Activated T-helper 1 cell treated with anti-CD3 and anti-CD28 coated beads, Interleukin-12 subunit alpha, Interleukin-12 subunit beta, Interleukin-2, Interleukin-4 antibody, amounts not matched to agents 30 ng/mL and 10 ng/mL and 1 ng/mL, durations not matched to agents 14 hours and 24 hours and 36 hours (primary cell): Measurements from ENCODE around the gene KCNAB1. TPM values are rescaled to one million over a fixed set of nuclear protein-coding genes. Genes with fewer than 3 reads are reported as not detected.

Source experiments
- DNase-seq: peaks from one replicate; pipeline ENCODE4 v3.0.0; 2021; ENCODE audit warnings: low spot score
- H3K27ac Mint-ChIP-seq: one replicate; pipeline ENCODE4 v1.8.0; 2021; ENCODE audit warnings: mild to moderate bottlenecking, mixed read lengths
- H3K27me3 Mint-ChIP-seq: one replicate; pipeline ENCODE4 v1.8.0; 2022; ENCODE audit warnings: mild to moderate bottlenecking, moderate library complexity, mixed read lengths; ENCODE audit not compliant: insufficient read depth
- H3K36me3 Mint-ChIP-seq: one replicate; pipeline ENCODE4 v1.8.0; 2021; ENCODE audit warnings: low read depth, mixed read lengths
- H3K4me1 Mint-ChIP-seq: one replicate; pipeline ENCODE4 v1.8.0; 2021; ENCODE audit warnings: low read depth, mixed read lengths
- H3K4me3 Mint-ChIP-seq: one replicate; pipeline ENCODE4 v1.8.0; 2021; ENCODE audit warnings: mild to moderate bottlenecking, moderate library complexity, mixed read lengths
- H3K9me3 Mint-ChIP-seq: one replicate; pipeline ENCODE4 v1.8.0; 2021; ENCODE audit warnings: mixed read lengths
- intact Hi-C: fragments of 100-400 bp; cut with micrococcal nuclease; formaldehyde crosslinking; loops from one replicate; pipeline ENCODE4 v1.15.1; 2024
- total RNA-seq: library from RNA; stranded (reverse); gene quantifications from 2 replicates; pipeline ENCODE4 v1.2.3, GENCODE V29; 2022

Gene KCNAB1
- total RNA-seq, 1 donor from 2014 or later: not detected

GRCh38 chr3:156373095-156373494 lies 252.7 kb downstream of the KCNAB1 start:
- Mint-ChIP-seq H3K27me3 (peaks cover 23% of the 10 kb centered on the region), H3K27ac (no peak overlapping the region), H3K36me3 (no peaks in the 10 kb centered on the region), H3K4me3 (no peak overlapping the region), H3K9me3 (no peaks in the 10 kb centered on the region), H3K4me1 (no peaks in the 10 kb centered on the region)
- DNase-seq: no peak
- intact Hi-C loops: no loop called here

- H3K4me1 Mint-ChIP-seq: no peaks in the 10 kb centered on the region
- H3K27me3 Mint-ChIP-seq: peaks cover 18% of the 10 kb centered on the region
- no peaks in the 10 kb centered on the region for H3K9me3 Mint-ChIP-seq
- no peaks in the 10 kb centered on the region for H3K36me3 Mint-ChIP-seq
- no peak overlapping the region for H3K27ac Mint-ChIP-seq
- intact Hi-C loops: no loop called here
- H3K4me3 Mint-ChIP-seq: no peak overlapping the region
- no peak for DNase-seq
Observed at GRCh38 chr3:156373654-156374053, 253.3 kb downstream of the KCNAB1 start.

DNA sequence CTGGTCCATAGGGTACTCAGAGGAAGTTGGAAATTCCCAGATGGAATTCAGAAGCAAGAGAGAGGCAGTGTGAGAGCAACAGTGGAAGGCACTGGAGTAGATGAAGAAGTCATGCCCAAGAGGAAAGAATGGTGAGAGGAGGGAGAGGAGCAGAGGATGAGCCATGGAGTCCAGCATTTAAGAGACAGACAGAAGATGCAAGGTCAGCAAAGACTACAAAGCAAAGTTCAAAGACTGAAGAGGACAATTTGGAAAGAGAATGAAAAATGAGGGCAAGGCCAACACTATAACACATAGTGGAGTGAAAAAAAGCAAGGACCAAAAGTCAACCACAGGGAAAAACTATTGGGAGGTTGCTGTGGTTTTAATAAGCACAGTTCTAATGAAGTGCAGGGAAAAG lies 255.8 kb downstream of the KCNAB1 start:
- no peak overlapping the region for H3K4me3 Mint-ChIP-seq
- no peaks in the 10 kb centered on the region for H3K4me1 Mint-ChIP-seq
- H3K27ac Mint-ChIP-seq: no peak overlapping the region
- intact Hi-C loops: no loop called here
- H3K27me3 Mint-ChIP-seq: peaks cover 12% of the 10 kb centered on the region
- no peaks in the 10 kb centered on the region for H3K36me3 Mint-ChIP-seq
- no peak for DNase-seq
- no peaks in the 10 kb centered on the region for H3K9me3 Mint-ChIP-seq

DNA sequence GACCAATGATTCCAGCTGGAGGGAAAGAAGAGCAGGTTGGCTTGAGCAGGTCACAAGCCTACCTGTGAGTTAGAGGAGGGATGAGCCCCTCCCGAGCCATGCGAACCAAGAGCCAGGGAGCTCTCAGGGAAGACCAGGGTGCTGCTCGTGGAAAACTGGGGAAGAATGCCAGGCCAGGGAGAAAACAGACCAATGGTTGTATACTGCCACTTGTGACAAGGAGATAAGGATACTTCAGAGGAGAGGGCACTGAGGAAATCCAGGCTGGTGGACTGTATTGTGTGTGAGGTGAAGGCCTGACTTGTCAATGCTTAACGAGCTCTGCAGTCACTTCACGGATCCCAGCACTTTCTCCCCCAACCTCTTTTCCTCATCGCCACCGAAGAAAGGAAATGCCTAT lies 256.9 kb downstream of the KCNAB1 start:
- no peaks in the 10 kb centered on the region for H3K36me3 Mint-ChIP-seq
- H3K4me1 Mint-ChIP-seq: no peaks in the 10 kb centered on the region
- peaks cover 13% of the 10 kb centered on the region for H3K27me3 Mint-ChIP-seq
- no peaks in the 10 kb centered on the region for H3K9me3 Mint-ChIP-seq
- H3K4me3 Mint-ChIP-seq: no peak overlapping the region
- no peak overlapping the region for H3K27ac Mint-ChIP-seq
- no peak for DNase-seq
- intact Hi-C loops: no loop called here

DNA sequence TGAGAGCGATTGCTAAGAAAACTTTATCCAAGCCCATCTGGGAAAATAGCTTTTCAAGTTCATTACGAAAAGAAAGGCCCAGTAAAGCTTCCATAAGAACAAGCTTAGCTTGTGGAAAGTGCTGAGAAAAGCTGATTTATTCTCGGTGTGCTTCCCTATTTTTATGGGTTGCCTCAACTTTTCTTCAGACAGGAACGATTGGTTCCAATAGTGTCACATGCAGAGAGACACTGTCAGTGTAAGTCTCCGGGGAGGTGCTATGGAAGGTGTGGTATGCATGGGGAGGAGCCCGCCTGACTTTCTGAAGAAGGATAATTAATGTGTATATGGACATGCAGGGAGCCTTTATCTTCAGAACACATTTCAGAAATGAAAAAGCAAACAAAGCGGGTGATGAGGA lies 257.3 kb downstream of the KCNAB1 start:
- H3K36me3 Mint-ChIP-seq: no peaks in the 10 kb centered on the region
- H3K9me3 Mint-ChIP-seq: no peaks in the 10 kb centered on the region
- intact Hi-C loops: no loop called here
- DNase-seq: no peak
- no peak overlapping the region for H3K4me3 Mint-ChIP-seq
- H3K27ac Mint-ChIP-seq: no peak overlapping the region
- no peaks in the 10 kb centered on the region for H3K4me1 Mint-ChIP-seq
- H3K27me3 Mint-ChIP-seq: peaks cover 13% of the 10 kb centered on the region

DNA sequence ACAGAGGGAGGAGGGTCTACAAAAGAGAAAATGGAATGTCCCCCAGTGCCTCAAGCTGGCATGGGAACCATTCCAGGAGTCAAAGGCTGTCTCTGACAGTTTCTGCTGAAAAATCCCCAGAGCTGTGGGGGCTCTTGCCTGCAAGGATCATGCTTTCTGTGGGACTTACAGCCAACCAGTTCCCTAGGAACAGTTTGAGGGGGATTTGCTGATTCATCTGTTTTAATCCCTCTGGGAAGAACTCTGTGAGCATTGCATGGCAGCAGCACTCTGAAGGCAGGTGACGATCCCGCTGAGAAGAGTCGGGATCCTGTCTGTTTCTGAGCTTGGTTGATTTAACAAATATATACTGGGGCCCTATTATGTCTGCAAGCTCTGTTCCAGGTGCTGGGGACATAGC lies 258.5 kb downstream of the KCNAB1 start:
- Mint-ChIP-seq H3K4me3 (no peak overlapping the region), H3K9me3 (no peaks in the 10 kb centered on the region), H3K27me3 (peaks cover 15% of the 10 kb centered on the region), H3K4me1 (no peaks in the 10 kb centered on the region), H3K27ac (no peak overlapping the region), H3K36me3 (no peaks in the 10 kb centered on the region)
- intact Hi-C loops: no loop called here
- no peak for DNase-seq

DNA sequence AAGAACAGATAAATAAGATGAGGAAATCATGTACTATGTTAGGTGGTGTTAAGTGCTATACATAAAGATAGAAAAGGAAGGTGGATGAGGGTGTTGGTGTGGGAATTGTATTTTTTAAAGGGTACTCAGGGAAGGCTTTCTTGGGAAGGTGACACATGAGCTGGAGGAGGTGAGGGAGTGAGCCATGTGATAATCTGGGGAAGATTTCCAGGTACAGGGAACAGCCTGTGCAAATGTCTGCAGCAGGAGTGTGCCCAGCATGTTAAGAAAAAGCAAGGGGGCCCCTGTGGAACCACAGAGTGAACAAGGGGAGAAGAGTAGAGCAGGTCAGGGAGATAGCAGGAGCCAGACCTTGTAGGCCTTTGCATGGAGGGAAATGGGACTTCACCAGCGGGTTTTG lies 258.9 kb downstream of the KCNAB1 start:
- intact Hi-C loops: no loop called here

GRCh38 chr3:156381253-156381652 lies 260.9 kb downstream of the KCNAB1 start:
- no peaks in the 10 kb centered on the region for H3K36me3 Mint-ChIP-seq
- DNase-seq: no peak
- no peak overlapping the region for H3K27ac Mint-ChIP-seq
- intact Hi-C loops: no loop called here
- peaks cover 17% of the 10 kb centered on the region for H3K27me3 Mint-ChIP-seq
- H3K4me1 Mint-ChIP-seq: no peaks in the 10 kb centered on the region
- no peak overlapping the region for H3K4me3 Mint-ChIP-seq
- H3K9me3 Mint-ChIP-seq: no peaks in the 10 kb centered on the region

More for the DNA sequence above, 258.9 kb downstream of the KCNAB1 start:
- no peak overlapping the region for H3K27ac Mint-ChIP-seq
- no peaks in the 10 kb centered on the region for H3K4me1 Mint-ChIP-seq
- no peak overlapping the region for H3K4me3 Mint-ChIP-seq
- no peaks in the 10 kb centered on the region for H3K36me3 Mint-ChIP-seq
- no peaks in the 10 kb centered on the region for H3K9me3 Mint-ChIP-seq
- peaks cover 17% of the 10 kb centered on the region for H3K27me3 Mint-ChIP-seq
- DNase-seq: no peak

DNA sequence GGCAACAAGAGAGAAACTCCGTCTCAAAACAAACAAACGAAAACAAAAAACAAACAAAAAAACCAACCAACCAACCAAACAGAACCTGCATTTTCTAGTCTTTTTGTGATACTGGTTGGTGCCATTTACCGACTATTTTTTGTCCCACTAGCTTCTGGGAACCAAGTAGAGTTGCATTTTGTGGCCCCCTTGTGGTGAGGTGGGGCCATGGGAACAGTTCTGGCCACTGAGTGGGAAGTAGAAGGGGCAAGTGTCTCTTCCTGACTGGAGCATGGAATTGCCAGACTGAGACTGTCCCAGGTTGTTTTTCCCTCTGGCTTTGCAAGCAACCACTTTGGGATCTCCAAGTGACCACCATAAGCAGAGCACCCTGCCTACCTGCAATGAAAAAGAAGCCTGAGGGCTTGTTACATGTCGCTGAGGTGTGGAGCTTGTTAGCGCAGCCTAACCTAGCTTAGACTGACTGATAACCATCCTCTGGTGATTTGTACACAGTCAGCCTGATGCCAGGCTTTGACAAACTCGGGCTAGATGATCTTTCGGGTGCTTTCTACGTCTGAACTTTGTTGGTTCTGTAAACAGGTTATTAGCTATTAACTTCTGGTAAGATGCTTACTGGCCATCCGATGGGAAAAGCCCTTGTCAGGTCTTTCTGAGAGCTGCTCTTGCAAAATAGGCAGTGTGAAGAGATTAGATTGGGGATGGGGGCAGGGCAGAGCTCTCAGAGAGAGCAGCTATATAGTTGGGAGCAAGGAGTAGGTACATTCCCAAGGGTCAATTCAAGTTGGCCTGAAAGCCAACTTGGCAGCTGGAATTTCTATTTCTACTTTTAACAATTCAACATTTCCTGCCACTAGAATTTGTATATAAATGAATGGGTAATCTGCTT lies 262.3 kb downstream of the KCNAB1 start:
- no peaks in the 10 kb centered on the region for H3K36me3 Mint-ChIP-seq
- intact Hi-C loops: loop anchor here (2.0 kb wide), 1 partner anchor 232 kb away; no protein-coding TSS in a partner anchor
- H3K4me1 Mint-ChIP-seq: no peaks in the 10 kb centered on the region
- H3K27me3 Mint-ChIP-seq: peaks cover 19% of the 10 kb centered on the region
- no peak overlapping the region for H3K4me3 Mint-ChIP-seq
- H3K27ac Mint-ChIP-seq: no peak overlapping the region
- no peaks in the 10 kb centered on the region for H3K9me3 Mint-ChIP-seq
- no peak for DNase-seq

DNA sequence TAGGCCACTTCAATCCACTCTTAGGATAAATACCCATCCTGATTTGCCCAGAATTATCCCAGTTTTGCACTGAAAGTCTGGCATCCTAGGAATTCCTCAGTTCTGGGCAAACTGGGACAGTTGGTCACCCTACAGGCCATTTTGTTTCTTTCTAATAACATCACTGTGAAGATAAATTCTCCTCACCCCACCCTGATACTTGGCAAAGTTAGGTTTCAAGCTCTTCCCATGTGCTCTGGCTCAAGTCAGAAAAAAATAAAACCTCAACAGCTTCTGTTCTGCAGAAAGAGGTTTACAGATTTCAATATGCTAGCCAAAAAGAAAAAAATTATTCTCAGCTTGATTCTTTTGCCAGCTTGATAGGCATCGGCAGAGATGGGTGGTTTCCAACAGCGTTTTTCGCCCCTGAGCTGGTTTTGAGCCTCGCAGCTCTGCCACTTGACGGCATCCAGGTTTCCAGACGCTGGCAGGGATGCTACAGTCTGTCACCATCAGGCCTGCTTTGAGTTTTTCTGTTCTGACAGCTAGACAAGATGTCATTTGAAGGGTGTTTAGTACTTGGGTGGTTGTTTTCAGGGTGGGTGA lies 263.2 kb downstream of the KCNAB1 start:
- Mint-ChIP-seq H3K9me3 (no peaks in the 10 kb centered on the region), H3K4me1 (no peaks in the 10 kb centered on the region), H3K27ac (no peak overlapping the region), H3K36me3 (no peaks in the 10 kb centered on the region), H3K4me3 (no peak overlapping the region), H3K27me3 (peaks cover 23% of the 10 kb centered on the region)
- DNase-seq: no peak
- intact Hi-C loops: loop anchor here (2.0 kb wide), 1 partner anchor 233 kb away; no protein-coding TSS in a partner anchor

DNA sequence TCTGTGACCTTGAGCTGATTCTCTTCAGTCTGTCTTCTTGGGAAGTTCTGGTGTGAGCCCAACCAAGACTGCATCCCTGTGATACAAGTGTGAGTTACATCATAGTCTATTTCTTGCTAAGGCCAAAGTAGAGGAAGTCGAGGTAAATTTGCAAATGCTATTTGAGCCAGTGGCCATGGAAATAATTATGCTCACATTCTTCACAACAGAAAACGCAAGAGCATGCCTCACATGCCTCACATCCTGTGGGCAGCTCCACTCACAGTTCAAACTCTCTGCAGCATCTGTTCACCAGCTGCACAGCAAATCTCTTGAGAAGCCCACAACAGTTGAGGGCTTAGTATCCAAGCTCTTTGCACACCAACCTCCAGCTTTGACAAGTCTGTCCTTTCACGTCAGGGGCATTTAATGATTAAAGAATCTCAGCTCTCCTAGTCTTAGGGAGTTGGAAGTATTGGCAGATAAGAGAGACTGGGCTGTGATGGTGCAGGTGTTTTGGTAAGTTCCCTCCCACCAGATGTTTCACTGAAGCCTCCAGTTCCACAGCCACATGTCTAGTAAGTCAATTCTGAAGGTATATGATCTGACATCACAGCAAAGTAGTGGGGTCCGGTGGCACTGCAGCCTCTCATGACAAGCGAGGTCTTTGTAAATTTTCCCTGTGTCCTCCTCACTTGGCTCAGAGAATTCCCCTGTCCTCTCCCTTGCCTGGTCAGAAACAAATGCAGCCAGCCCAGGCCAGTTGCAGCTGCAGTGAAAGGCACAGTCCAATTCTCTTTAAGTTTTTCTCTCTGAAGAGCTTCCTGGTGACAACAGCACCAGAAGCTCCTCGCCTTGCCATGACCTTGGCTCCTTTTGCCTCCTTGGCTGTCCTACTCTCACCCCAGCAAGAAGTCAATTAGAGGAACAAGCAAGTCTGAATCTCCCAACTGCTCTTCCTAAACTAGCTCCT lies 268.4 kb downstream of the KCNAB1 start:
- no peak overlapping the region for H3K4me3 Mint-ChIP-seq
- peaks cover 27% of the 10 kb centered on the region for H3K27me3 Mint-ChIP-seq
- H3K9me3 Mint-ChIP-seq: no peaks in the 10 kb centered on the region
- intact Hi-C loops: no loop called here
- H3K36me3 Mint-ChIP-seq: no peaks in the 10 kb centered on the region
- H3K4me1 Mint-ChIP-seq: no peaks in the 10 kb centered on the region
- no peak for DNase-seq
- no peak overlapping the region for H3K27ac Mint-ChIP-seq

DNA sequence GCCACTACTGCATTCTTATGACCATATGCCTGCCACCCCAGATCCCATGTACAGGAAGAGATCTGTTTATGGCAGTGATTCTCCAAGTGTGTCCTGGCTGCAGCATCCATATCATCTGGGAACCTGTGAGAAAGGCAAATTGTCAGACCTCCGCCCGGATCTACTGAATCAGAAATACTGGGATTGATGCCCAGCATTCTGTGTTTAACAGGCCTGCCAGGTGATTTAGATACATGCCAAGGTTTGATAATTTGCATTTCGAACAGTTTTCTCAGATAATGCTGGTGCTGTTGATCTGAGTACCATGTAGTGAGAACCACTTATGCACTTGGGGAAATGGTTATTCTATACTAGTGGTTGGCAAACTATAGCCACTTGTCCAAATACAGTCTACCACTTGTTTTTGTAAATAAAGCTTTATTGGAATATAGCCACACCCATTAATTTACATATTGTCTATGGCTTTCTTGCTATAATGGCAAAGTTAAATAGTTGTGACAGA lies 269.1 kb downstream of the KCNAB1 start:
- Mint-ChIP-seq H3K4me1 (no peaks in the 10 kb centered on the region), H3K27me3 (peaks cover 24% of the 10 kb centered on the region), H3K27ac (no peak overlapping the region), H3K36me3 (no peaks in the 10 kb centered on the region), H3K9me3 (no peaks in the 10 kb centered on the region), H3K4me3 (no peak overlapping the region)
- intact Hi-C loops: no loop called here
- no peak for DNase-seq
